CD14-positive monocyte (primary cell): ENCODE measurements around the gene EXOC6B. TPM values are rescaled to one million over a fixed set of nuclear protein-coding genes. Genes with fewer than 3 reads are reported as not detected.

ENCODE experiments used
- DNase-seq, 3 donors: peaks; one replicate each; pipeline ENCODE4 v3.0.0-alpha.2; 2011 to 2022
- H2AFZ ChIP-seq: 2 replicates; pipeline ENCODE4 v1.6.0; 2012; ENCODE audit warnings: mild to moderate bottlenecking, low read depth, low read length, inconsistent platforms; ENCODE audit not compliant: insufficient read depth, poor library complexity, severe bottlenecking
- H3K27ac ChIP-seq, 2 donors: 1 replicate in 1 of 2; 2 replicates in 1 of 2; pipeline ENCODE4 v1.5.1; 2012 to 2013; ENCODE audit warnings: low read length in 2 of 2, control low read depth in 1 of 2, inconsistent platforms in 1 of 2, low read depth in 1 of 2, mild to moderate bottlenecking in 1 of 2
- H3K27me3 ChIP-seq, 2 donors: one replicate each; pipeline versions ENCODE4 v1.6.0 to v1.6.1; 2011 to 2013; ENCODE audit warnings: low read length in 2 of 2; ENCODE audit not compliant: control insufficient read depth in 2 of 2, insufficient read depth in 2 of 2
- H3K36me3 ChIP-seq, 2 donors: replicated peaks in 1 of 2; 1 replicate in 1 of 2; 2 replicates in 1 of 2; pipeline versions ENCODE4 v1.5.1 to v1.6.1; 2012 to 2013; ENCODE audit warnings: low read length in 2 of 2, control low read depth in 1 of 2, inconsistent platforms in 1 of 2, mild to moderate bottlenecking in 1 of 2; ENCODE audit not compliant: insufficient read depth in 2 of 2, control insufficient read depth in 1 of 2
- H3K4me1 ChIP-seq, 2 donors: 1 replicate in 1 of 2; 2 replicates in 1 of 2; pipeline versions ENCODE4 v1.5.1 to v1.6.1; 2012 to 2013; ENCODE audit warnings: low read length in 2 of 2, control low read depth in 1 of 2, inconsistent platforms in 1 of 2, mild to moderate bottlenecking in 1 of 2, moderate library complexity in 1 of 2; ENCODE audit not compliant: insufficient read depth in 2 of 2, control insufficient read depth in 1 of 2
- H3K4me2 ChIP-seq: replicated peaks from 2 replicates; pipeline ENCODE3; 2012; ENCODE audit warnings: low read length, moderate library complexity, mild to moderate bottlenecking; ENCODE audit not compliant: poor library complexity, severe bottlenecking; ENCODE audit errors: extremely low read depth
- H3K4me3 ChIP-seq, 3 experiments: fragments of 200-600 bp in 1 of 3; sonication (generic) in 1 of 3; replicated peaks in 1 of 3; 1 replicate in 2 of 3; 2 replicates in 1 of 3; pipeline ENCODE4 v1.5.1; 2011 to 2013; ENCODE audit warnings: low read length in 3 of 3, mild to moderate bottlenecking in 3 of 3, control low read depth in 2 of 3, low read depth in 2 of 3, inconsistent platforms in 1 of 3, moderate library complexity in 1 of 3
- H3K79me2 ChIP-seq: 2 replicates; pipeline ENCODE4 v1.6.0; 2012; ENCODE audit warnings: mild to moderate bottlenecking, control low read depth, inconsistent platforms, low read length, moderate library complexity; ENCODE audit not compliant: insufficient read depth
- H3K9ac ChIP-seq: 2 replicates; pipeline ENCODE4 v1.6.0; 2017; ENCODE audit warnings: low read length, mild to moderate bottlenecking; ENCODE audit not compliant: insufficient read depth, poor library complexity, severe bottlenecking
- H3K9me3 ChIP-seq, 2 donors: replicated peaks in 1 of 2; 1 replicate in 1 of 2; 2 replicates in 1 of 2; pipeline versions ENCODE4 v1.5.1 to v1.6.1; 2012 to 2013; ENCODE audit warnings: low read length in 2 of 2, control low read depth in 1 of 2; ENCODE audit not compliant: control insufficient read depth in 1 of 2, insufficient read depth in 1 of 2
- H4K20me1 ChIP-seq: 2 replicates; pipeline ENCODE4 v1.6.0; 2012; ENCODE audit warnings: mild to moderate bottlenecking, low read length, control low read depth, moderate library complexity; ENCODE audit not compliant: insufficient read depth
- H3K27ac Mint-ChIP-seq, 7 donors: one replicate each; pipeline ENCODE4 v1.8.0; 2020; ENCODE audit warnings: mild to moderate bottlenecking in 7 of 7, mixed read lengths in 7 of 7, moderate library complexity in 6 of 7, inconsistent platforms in 2 of 7
- H3K27me3 Mint-ChIP-seq, 3 donors: one replicate each; pipeline ENCODE4 v1.8.0; 2021 to 2022; ENCODE audit warnings: low read depth in 3 of 3, mild to moderate bottlenecking in 3 of 3, mixed read lengths in 3 of 3, moderate library complexity in 3 of 3, inconsistent platforms in 1 of 3
- H3K36me3 Mint-ChIP-seq, 2 donors: one replicate each; pipeline ENCODE4 v1.8.0; 2020; ENCODE audit warnings: mixed read lengths in 2 of 2, inconsistent platforms in 1 of 2, mild to moderate bottlenecking in 1 of 2
- H3K4me1 Mint-ChIP-seq: one replicate; pipeline ENCODE4 v1.8.0; 2020; ENCODE audit warnings: mild to moderate bottlenecking, mixed read lengths
- H3K4me3 Mint-ChIP-seq, 2 donors: one replicate each; pipeline ENCODE4 v1.8.0; 2020; ENCODE audit warnings: mild to moderate bottlenecking in 2 of 2, mixed read lengths in 2 of 2, moderate library complexity in 1 of 2
- H3K9me3 Mint-ChIP-seq, 7 donors: one replicate each; pipeline ENCODE4 v1.8.0; 2020 to 2022; ENCODE audit warnings: mixed read lengths in 7 of 7, mild to moderate bottlenecking in 6 of 7, moderate library complexity in 6 of 7, inconsistent platforms in 2 of 7
- WGBS: methylation state at CpG from one replicate; pipeline ENCODE4 v1.1.5; 2013; ENCODE audit warnings: missing lambda C conversion rate; ENCODE audit not compliant: insufficient coverage; 5-methylcytosine and 5-hydroxymethylcytosine counted together
- intact Hi-C, 2 donors: fragments of 100-400 bp; cut with micrococcal nuclease; formaldehyde crosslinking; loops; one replicate each; pipeline versions ENCODE4 v1.15.0 to v1.15.1; 2023
- polyA plus RNA-seq, 3 donors: library from polyadenylated mRNA; depleted of rRNA in 1 of 3; unstranded in 2 of 3; stranded (reverse) in 1 of 3; fragments of 300-500 nt in 2 of 3; fragments of >200 nt in 1 of 3; fragmentation: Illumina TruSeq in 2 of 3; gene quantifications; 1 replicate in 2 of 3; 2 replicates in 1 of 3; pipeline ENCODE4 v1.2.3, GENCODE V29; 2012 to 2021
- TF ChIP-seq, protein P1 (sequence below): fragments of 200-600 bp; IDR thresholded peaks from one replicate; pipeline ENCODE4 v1.8.0; 2022; ENCODE audit warnings: antibody characterized with exemption, mild to moderate bottlenecking

EXOC6B gene
- polyA plus RNA-seq, 3 donors = 1.8 to 2.8 (median 2.1) TPM

DNA sequence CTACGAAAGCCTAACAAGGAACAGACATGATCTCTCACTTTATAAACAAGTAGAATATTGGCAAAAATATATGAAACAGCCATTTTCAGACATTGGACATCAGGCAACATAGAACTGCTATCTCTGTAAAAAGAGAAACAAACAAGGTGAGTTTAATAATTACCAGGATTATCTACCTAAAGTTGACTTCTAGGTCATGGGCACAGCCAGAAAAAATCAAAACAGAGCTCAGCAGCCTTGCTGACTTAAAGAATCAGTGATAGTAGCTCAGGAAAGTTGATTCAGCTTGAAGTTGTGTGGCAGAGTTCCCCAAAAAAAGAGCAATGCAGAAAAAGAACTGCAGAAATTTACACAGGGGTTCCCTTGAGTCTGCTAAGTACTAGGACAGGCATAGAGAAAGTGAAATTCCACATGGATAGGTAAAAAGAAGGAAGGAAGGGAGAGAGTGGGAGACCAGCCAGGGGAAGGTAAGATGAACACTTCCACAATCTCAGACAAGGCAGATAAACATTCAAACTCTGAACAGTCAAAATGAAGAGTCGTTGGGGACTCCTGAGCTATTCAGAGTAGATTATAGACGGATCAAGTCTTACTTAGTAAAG lies 102.0 kb downstream of the EXOC6B start:
- Histone ChIP-seq H3K4me1 (no peaks in the 10 kb centered on the region), H3K4me3 (no peak overlapping the region), H3K79me2 (no peaks in the 10 kb centered on the region), H3K9me3 (no peaks in the 10 kb centered on the region), H3K36me3 (no peaks in the 10 kb centered on the region), H3K27me3 (no peaks in the 10 kb centered on the region), H2AFZ (no peak overlapping the region), H3K27ac (no peak overlapping the region), H3K9ac (no peak overlapping the region), H3K4me2 (no peak overlapping the region), H4K20me1 (no peaks in the 10 kb centered on the region)
- H3K27me3 Mint-ChIP-seq = peaks cover 0 to 3% (median 1%) of the 10 kb centered on the region in 3 donors
- TF ChIP-seq, protein P1, sequence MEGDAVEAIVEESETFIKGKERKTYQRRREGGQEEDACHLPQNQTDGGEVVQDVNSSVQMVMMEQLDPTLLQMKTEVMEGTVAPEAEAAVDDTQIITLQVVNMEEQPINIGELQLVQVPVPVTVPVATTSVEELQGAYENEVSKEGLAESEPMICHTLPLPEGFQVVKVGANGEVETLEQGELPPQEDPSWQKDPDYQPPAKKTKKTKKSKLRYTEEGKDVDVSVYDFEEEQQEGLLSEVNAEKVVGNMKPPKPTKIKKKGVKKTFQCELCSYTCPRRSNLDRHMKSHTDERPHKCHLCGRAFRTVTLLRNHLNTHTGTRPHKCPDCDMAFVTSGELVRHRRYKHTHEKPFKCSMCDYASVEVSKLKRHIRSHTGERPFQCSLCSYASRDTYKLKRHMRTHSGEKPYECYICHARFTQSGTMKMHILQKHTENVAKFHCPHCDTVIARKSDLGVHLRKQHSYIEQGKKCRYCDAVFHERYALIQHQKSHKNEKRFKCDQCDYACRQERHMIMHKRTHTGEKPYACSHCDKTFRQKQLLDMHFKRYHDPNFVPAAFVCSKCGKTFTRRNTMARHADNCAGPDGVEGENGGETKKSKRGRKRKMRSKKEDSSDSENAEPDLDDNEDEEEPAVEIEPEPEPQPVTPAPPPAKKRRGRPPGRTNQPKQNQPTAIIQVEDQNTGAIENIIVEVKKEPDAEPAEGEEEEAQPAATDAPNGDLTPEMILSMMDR = no peak
- WGBS = no CpG with 5 or more reads among the region's 3 CpGs
- H3K9me3 Mint-ChIP-seq = no peaks in the 10 kb centered on the region
- intact Hi-C loops = no loop called here
- H3K27ac Mint-ChIP-seq = no peak overlapping the region
- H3K4me3 Mint-ChIP-seq = no peak overlapping the region
- H3K36me3 Mint-ChIP-seq = no peaks in the 10 kb centered on the region
- no peaks in the 10 kb centered on the region for H3K4me1 Mint-ChIP-seq
- no peak for DNase-seq

DNA sequence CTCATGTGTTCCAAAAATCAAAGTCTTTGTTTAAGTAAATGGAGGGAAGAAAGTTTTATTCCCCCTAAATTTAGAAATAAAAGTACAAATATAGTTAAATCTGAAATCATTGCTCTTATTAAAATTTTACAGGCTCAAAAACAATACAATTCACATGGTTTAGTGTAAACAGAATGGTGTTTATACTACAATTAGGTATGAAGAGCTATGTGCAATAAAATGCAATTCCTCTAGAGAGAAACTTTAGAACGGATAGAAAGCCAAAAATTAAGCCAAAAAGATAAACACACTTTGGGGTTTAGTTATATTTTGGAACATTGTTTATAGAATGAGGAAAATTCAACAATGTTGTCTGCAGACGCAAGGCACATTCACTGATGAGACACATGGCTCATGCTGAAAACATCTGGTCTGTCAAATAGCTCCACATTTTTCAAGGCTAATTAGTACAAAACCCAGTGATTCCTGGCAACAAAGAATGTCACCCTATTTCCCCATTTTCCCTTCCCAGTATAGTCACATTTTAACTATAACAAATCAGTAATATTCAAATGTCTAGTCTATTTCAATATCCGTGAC lies 103.3 kb downstream of the EXOC6B start:
- Histone ChIP-seq H3K9me3 (no peaks in the 10 kb centered on the region), H3K4me3 (no peak overlapping the region), H3K4me1 (no peaks in the 10 kb centered on the region), H3K4me2 (no peak overlapping the region), H3K27me3 (no peaks in the 10 kb centered on the region), H3K36me3 (no peaks in the 10 kb centered on the region), H3K79me2 (no peaks in the 10 kb centered on the region), H4K20me1 (no peaks in the 10 kb centered on the region), H2AFZ (no peak overlapping the region), H3K9ac (no peak overlapping the region), H3K27ac (no peak overlapping the region)
- Mint-ChIP-seq H3K4me1 (no peaks in the 10 kb centered on the region), H3K27ac (no peak overlapping the region), H3K4me3 (no peak overlapping the region), H3K9me3 (no peaks in the 10 kb centered on the region), H3K27me3 (peaks cover 0 to 3% (median 1%) of the 10 kb centered on the region in 3 donors), H3K36me3 (peaks cover 0 to 3% of the 10 kb centered on the region in 2 donors)
- no peak for DNase-seq
- TF ChIP-seq, protein P1 = no peak
- intact Hi-C loops = no loop called here
- no CpG with 5 or more reads among the region's 3 CpGs for WGBS
